ENCODE measurements around the gene MDN1.

DNA sequence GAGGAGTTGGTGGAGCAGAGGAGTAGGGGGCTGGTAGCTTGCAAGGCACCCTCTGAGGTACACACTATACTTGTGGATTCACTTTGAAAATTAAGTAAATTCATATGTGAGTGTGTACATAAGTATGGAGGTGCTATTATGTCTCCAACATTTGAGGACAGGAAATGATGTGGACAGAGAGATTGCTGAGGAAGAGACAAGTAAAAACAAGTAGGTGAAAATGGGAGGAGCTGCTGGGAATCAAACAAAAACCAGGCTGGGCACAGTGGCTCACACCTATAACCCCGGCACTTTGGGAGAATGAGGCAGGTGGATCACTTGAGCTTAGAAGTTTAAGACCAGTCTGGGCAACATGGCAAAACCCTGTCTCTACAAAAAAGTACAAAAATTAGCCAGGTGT, 111.8 kb downstream of the MDN1 start:
- no peak for TF ChIP-seq EZH2 (IDR thresholded peaks at IDR 0.05; ENCODE audit: borderline replicate concordance, low read length)
- TF ChIP-seq, protein P1, sequence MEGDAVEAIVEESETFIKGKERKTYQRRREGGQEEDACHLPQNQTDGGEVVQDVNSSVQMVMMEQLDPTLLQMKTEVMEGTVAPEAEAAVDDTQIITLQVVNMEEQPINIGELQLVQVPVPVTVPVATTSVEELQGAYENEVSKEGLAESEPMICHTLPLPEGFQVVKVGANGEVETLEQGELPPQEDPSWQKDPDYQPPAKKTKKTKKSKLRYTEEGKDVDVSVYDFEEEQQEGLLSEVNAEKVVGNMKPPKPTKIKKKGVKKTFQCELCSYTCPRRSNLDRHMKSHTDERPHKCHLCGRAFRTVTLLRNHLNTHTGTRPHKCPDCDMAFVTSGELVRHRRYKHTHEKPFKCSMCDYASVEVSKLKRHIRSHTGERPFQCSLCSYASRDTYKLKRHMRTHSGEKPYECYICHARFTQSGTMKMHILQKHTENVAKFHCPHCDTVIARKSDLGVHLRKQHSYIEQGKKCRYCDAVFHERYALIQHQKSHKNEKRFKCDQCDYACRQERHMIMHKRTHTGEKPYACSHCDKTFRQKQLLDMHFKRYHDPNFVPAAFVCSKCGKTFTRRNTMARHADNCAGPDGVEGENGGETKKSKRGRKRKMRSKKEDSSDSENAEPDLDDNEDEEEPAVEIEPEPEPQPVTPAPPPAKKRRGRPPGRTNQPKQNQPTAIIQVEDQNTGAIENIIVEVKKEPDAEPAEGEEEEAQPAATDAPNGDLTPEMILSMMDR (conservative IDR thresholded peaks at IDR 0.05 in 1 of 2, IDR thresholded peaks at IDR 0.05 in 1 of 2; ENCODE audit: extremely low read depth in 1 of 2, insufficient read depth in 1 of 2, low read depth in 1 of 2, low read length in 2 of 2) = no peak

All from mammary epithelial cell (primary cell).